Smooth muscle cell (in vitro differentiated cells): ENCODE results near the gene KLHL26. TPM values are rescaled to one million over a fixed set of nuclear protein-coding genes. Genes with fewer than 3 reads are reported as not detected.

ENCODE experiments used
- DNase-seq: peaks from one replicate; lab custom pipeline; 2025; ENCODE audit not compliant: unreplicated experiment; lab: John Stamatoyannopoulos, UW
- H2AFZ ChIP-seq: fragments of 200-600 bp; sonication (generic); 2 replicates; pipeline ENCODE4 v1.6.0; 2016; ENCODE audit warnings: antibody characterized with exemption, low read depth, mild to moderate bottlenecking
- H3F3A ChIP-seq: fragments of 200-600 bp; sonication (generic); 2 replicates; pipeline ENCODE4 v1.6.0; 2017; ENCODE audit warnings: antibody characterized with exemption, low read depth
- H3K27ac ChIP-seq: fragments of 200-600 bp; sonication (generic); 2 replicates; pipeline ENCODE4 v1.5.1; 2016; ENCODE audit warnings: low read depth, mild to moderate bottlenecking
- H3K27me3 ChIP-seq: fragments of 200-600 bp; sonication (generic); 2 replicates; pipeline ENCODE4 v1.6.1; 2016; ENCODE audit warnings: low read depth, mild to moderate bottlenecking
- H3K36me3 ChIP-seq: fragments of 200-600 bp; sonication (generic); 2 replicates; pipeline ENCODE4 v1.5.1; 2016; ENCODE audit warnings: low read depth
- H3K4me1 ChIP-seq: fragments of 200-600 bp; sonication (generic); 2 replicates; pipeline ENCODE4 v1.5.1; 2016; ENCODE audit warnings: low read depth
- H3K4me2 ChIP-seq: fragments of 200-600 bp; sonication (generic); 2 replicates; pipeline ENCODE4 v1.6.0; 2016; ENCODE audit warnings: mild to moderate bottlenecking
- H3K4me3 ChIP-seq: fragments of 200-600 bp; sonication (generic); 2 replicates; pipeline ENCODE4 v1.5.1; 2016; ENCODE audit warnings: mild to moderate bottlenecking
- H3K79me2 ChIP-seq: fragments of 200-600 bp; sonication (generic); 2 replicates; pipeline ENCODE4 v1.6.0; 2016; ENCODE audit warnings: low read depth, mild to moderate bottlenecking
- H3K9ac ChIP-seq: fragments of 200-600 bp; sonication (generic); 2 replicates; pipeline ENCODE4 v1.6.0; 2016; ENCODE audit warnings: low read depth
- H3K9me3 ChIP-seq: fragments of 200-600 bp; sonication (generic); replicated peaks from 2 replicates; pipeline ENCODE4 v1.5.1; 2016; ENCODE audit warnings: low read depth
- H4K20me1 ChIP-seq: fragments of 200-600 bp; sonication (generic); 2 replicates; pipeline ENCODE4 v1.6.0; 2016; ENCODE audit warnings: low read depth
- WGBS: methylation state at CpG from one replicate; pipeline ENCODE4 v1.1.7; 2016; ENCODE audit warnings: low lambda C conversion rate; 5-methylcytosine and 5-hydroxymethylcytosine counted together
- polyA plus RNA-seq: library from polyadenylated mRNA; unstranded; fragments of >200 nt; fragmentation: Nextera tagmentation; extraction: Ambion mirVana; gene quantifications from 2 replicates; pipeline ENCODE4 v1.2.1, GENCODE V29; 2016
- total RNA-seq: library from RNA; depleted of rRNA; stranded (reverse); fragments of >200 nt; gene quantifications from 2 replicates; pipeline ENCODE4 v1.2.3, GENCODE V29; 2014
- TF ChIP-seq, protein P1 (sequence below): fragments of 200-600 bp; sonication (generic); IDR thresholded peaks from 2 replicates; pipeline ENCODE4 v1.5.1; 2017; ENCODE audit warnings: borderline replicate concordance, mild to moderate bottlenecking, antibody characterized with exemption; ENCODE audit not compliant: insufficient read depth, poor library complexity, severe bottlenecking

Gene KLHL26
- total and polyA plus RNA-seq, 2 experiments from 2014 or later = 3.9 to 7.6 TPM

DNA sequence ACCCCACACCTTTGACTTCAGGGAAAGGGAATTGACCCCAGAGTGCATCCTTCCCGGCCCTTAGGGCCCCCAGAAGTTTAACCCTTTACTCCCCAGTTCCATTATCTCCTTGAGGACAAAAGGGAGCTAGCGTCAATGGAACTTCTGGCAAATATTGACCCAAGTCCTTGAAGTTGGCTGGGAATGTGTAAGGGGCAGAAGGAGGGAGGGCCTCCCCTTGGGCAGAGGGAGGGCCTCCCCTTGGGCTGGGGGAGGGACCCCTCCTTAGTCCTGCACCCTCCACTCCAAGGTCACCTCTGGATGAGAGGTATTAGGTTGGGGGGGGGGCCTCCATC, 27.1 kb upstream of the KLHL26 start:
- H3F3A ChIP-seq = peaks cover 4% of the 10 kb centered on the region
- H3K9ac ChIP-seq = no peak overlapping the region
- 46% methylated on average over 2 of the region's 2 CpGs for WGBS
- DNase-seq = no peak
- peaks cover 4% of the 10 kb centered on the region for H3K79me2 ChIP-seq
- peaks cover 7% of the 10 kb centered on the region for H4K20me1 ChIP-seq
- H3K4me1 ChIP-seq = peaks cover 41% of the 10 kb centered on the region
- TF ChIP-seq, protein P1, sequence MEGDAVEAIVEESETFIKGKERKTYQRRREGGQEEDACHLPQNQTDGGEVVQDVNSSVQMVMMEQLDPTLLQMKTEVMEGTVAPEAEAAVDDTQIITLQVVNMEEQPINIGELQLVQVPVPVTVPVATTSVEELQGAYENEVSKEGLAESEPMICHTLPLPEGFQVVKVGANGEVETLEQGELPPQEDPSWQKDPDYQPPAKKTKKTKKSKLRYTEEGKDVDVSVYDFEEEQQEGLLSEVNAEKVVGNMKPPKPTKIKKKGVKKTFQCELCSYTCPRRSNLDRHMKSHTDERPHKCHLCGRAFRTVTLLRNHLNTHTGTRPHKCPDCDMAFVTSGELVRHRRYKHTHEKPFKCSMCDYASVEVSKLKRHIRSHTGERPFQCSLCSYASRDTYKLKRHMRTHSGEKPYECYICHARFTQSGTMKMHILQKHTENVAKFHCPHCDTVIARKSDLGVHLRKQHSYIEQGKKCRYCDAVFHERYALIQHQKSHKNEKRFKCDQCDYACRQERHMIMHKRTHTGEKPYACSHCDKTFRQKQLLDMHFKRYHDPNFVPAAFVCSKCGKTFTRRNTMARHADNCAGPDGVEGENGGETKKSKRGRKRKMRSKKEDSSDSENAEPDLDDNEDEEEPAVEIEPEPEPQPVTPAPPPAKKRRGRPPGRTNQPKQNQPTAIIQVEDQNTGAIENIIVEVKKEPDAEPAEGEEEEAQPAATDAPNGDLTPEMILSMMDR = no peak
- H3K9me3 ChIP-seq = no peaks in the 10 kb centered on the region
- no peak overlapping the region for H3K4me3 ChIP-seq
- no peak overlapping the region for H3K4me2 ChIP-seq
- H3K36me3 ChIP-seq = no peaks in the 10 kb centered on the region
- H2AFZ ChIP-seq = no peak overlapping the region
- H3K27ac ChIP-seq = no peak overlapping the region
- peaks cover 84% of the 10 kb centered on the region for H3K27me3 ChIP-seq

DNA sequence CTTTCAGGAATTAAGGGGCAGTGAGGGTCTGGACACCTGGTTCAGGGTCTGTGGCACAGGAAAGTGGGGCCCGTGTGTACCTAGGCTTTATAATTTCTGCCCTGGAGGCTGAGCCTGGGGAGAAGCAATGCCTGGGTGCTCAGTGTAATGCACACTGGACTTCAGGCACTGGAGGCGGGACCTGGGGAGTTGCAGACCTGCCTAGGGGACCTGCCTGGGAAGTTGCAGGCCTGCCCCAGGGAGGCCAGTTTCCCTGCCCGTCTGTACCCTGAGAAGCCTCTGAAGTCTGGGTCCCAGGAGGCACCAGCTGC, 26.6 kb upstream of the KLHL26 start:
- Histone ChIP-seq H3K36me3 (no peaks in the 10 kb centered on the region), H3K9ac (no peak overlapping the region), H2AFZ (no peak overlapping the region), H3K4me3 (no peak overlapping the region), H3K9me3 (no peaks in the 10 kb centered on the region), H3K27me3 (peaks cover 84% of the 10 kb centered on the region), H4K20me1 (peaks cover 2% of the 10 kb centered on the region), H3K4me2 (peak overlapping the region; percentile 94), H3K27ac (no peak overlapping the region), H3F3A (no peaks in the 10 kb centered on the region), H3K4me1 (peaks cover 36% of the 10 kb centered on the region), H3K79me2 (peaks cover 4% of the 10 kb centered on the region)
- 52% methylated on average over 3 of the region's 3 CpGs for WGBS
- DNase-seq = no peak
- TF ChIP-seq, protein P1 = no peak

DNA sequence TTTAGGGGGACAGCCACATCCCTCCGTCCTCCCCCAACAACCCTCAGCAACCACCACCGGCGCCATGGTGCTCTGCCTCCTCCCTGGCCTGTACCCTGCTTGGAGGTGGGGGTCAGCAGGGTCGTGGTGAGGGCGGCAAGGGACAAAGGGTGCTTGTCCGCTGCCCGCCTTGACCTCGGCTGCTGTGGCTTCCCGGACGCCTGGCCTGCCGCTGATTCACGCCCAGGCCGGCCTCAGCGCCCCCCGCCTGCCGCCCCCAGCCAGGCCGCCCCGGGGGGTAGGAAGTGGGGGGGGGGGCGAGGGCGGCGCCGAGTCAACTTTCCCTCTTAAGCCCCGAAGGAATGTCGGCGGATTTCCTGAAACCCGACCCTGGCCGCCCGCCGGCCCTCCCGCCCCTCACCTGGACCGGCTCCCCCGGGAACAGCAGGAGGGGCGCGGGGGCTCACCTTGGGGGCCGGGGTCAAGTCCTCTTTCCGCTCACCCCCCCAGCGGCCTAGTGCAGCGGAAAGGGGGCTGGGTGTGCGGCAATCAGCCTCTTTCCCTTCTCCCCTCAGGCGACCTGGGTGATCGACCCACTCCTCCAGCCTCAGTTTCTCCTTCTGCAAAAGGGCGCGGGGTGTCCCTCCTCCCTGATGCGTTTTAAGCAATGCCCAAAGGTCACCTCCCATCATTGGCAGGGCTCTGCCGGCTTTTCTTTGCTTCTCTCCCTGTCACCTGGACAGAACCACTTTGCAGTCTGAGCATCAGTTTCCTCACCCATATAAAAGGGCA, 26.1 kb upstream of the KLHL26 start:
- WGBS = 3% methylated on average over 15 of the region's 45 CpGs
- TF ChIP-seq, protein P1 = no peak
- Histone ChIP-seq H3K36me3 (no peaks in the 10 kb centered on the region), H3K27ac (no peak overlapping the region), H2AFZ (no peak overlapping the region), H3K9me3 (no peaks in the 10 kb centered on the region), H4K20me1 (no peaks in the 10 kb centered on the region), H3K9ac (no peak overlapping the region), H3K4me2 (peak overlapping the region; percentile 94), H3K27me3 (peaks cover 82% of the 10 kb centered on the region), H3K79me2 (peaks cover 4% of the 10 kb centered on the region), H3F3A (no peaks in the 10 kb centered on the region), H3K4me1 (peaks cover 35% of the 10 kb centered on the region), H3K4me3 (peak overlapping the region; percentile 56)
- no peak for DNase-seq
